ENCODE results near the gene RABEP2.
"Not testable (repeated sequence)": the region's sequence is repeated elsewhere in the genome, so short reads cannot be mapped to it uniquely, and the experiment has no call there.

Gene RABEP2

DNA sequence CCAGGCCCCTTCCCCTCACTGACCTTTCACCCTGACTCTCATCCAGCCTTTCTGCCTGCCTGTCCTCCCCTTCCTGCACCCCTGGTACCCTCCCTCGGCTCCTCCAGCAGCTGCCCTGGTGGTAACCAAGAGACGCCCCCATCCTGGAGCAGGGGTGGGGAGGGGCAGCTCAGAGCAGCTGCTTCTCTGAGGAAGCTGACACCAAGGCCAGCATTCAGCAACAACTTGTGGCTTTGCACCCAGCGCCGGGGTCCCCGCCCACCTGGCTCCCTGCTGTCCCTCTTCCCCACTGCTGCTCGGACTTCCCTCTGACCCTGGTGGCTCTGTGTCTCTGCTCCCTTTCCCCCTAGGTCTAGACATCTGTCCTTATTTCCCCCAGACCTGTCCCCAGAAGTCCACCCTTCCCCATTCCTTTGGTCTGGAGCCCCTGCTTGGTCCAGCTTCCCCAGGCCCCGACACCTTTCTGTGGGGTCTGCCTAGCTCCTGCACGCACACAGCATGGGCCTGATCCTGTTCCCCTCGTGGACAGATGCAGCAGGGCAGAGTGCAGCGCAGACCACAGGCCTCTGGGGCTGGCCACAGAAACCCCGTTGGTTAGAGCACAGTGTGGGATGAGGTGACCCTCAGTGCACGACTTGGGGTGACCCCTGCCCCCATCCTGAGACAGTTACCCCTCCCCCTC, 47.9 kb downstream of the RABEP2 start:
- no peak for DNase-seq

DNA sequence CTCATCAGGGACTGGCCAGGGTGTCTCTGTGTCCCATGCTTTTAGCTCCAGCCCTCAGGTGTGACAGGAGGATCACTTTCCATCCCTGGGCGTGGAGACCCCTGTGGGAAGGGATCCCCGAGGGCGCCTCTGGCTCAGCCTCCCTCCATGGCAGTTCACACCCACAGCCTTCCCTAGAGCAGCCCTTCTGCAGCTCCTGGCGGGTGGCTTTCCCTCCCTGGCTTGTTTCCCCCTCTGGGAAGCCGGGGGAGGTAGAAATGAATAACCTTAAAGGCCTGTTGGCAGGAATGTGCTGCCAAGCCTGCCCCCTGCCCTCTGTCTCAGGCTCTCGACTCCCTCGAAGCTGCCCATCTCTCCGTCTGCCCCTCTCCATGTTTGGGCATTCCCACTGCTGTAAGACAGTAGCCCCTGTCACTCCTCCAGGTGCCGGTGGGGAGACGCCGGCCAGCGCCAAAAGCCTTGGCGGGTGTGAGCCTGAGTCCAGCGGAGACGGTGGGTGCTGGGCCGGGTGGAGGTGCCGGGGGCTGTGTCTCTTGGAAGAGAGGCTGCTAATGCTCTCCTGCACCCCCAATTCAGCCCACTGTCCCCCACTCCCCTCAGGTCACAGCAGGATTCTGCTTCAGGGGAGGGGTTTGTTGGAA, 48.9 kb downstream of the RABEP2 start:
- DNase-seq = no peak

DNA sequence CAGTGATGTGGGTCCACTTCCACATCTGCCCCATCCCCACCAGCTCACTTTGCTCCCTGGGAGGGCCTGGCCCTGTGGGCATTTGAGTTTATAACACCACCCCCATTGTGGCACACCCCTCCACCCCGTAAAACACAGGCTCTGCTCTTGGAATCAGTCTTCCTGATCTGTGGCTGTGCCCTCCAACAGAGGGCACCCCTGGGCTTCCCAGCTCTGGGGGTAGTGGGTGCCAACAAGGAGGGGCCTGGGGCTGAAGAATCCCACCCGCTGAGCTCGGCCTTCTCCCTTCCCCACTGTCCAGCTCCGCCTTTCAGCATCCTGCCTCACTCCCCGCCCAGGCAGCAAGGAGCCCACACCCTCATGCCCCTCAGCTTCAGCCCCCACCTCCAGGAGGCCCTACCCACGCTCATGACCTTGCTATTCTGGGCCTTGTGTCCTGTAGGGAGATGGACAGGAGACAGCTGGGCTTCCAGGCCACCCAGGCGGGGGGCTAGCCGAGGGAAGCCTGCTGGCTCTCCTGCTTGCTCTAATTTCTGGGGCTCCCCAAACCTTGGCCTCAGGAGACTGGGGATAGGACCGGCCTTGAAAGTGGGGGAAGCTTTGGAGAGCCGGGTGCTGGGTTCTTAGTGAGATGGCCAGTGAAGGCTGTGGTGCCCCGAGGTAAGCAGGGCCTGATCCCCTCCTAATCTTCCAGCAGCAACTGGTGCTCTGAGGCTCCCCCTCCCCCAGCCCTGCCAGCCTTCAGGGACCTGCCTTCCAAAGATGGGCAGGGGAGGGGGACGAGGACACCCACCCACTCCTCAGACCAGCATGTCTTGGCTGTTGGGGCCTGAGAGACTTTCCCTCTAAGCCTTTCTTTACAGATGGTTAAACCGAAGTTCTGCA, 49.7 kb downstream of the RABEP2 start:
- no peak for DNase-seq

DNA sequence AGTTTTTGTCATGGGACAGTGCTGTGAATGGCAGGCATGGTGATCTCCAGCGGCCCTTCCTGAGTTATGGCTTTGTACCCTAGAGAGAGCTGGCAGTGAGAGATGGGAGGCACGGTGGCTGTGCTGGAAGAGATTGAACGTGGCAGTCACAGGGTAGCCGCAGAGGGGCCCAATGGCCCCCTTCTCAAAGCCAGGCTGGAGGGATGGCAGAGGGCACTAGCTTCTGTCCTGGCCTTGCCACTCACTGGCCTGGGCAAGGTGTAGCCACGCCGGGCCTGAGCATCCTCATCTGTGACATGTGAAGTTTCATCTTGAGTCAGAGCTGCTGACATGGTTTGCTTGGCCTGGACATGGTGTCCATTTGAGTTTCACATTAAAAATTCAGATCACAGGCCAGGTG, 50.6 kb downstream of the RABEP2 start:
- DNase-seq = no peak

DNA sequence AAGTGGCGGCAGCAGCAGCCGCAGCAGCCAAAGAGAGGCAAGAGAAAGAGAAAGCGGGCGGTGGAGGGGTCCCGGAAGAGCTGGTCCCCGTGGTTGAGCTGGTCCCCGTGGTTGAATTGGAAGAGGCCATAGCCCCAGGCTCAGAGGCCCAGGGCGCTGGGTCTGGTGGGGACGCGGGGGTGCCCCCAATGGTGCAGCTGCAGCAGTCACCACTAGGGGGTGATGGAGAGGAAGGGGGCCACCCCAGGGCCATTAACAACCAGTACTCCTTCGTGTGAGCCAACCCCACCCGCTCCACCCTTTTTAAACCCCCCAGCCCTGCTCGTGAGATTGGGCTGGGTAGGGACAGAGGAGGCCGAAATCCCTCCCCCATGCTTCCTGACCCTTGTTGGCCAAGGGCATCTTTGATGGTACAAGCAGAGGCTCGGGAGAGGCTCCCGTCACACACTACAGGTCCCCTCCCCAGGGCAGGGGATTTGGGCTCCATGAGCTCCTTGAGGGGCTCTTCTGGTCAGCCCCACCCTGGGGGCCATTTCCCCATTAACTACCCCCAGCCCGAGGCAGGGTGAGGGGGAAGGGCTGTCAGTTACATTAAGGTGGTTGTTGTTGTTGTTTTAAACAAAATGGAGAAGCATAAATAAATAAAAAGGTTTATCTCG, 51.4 kb downstream of the RABEP2 start:
- DNase-seq = peak; percentile 60 to 63

DNA sequence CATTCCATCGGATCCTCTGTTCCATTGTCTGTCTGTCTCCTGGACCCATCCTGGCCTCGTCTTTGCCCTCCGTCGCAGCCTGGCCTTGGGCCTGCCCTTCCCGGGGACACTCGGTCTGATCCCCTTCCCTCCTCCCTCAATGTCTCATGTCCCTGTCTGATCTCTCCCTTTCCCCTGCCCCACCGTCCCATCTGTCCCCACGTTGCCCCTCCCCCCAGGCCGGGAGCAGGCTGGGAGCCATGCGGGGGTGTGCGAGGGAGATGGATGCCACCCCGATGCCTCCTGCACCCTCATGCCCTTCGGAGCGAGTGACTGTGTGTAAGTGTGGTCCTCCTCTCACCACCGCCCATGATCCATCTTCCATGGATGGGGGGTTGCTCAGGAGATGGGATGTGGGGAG, 52.1 kb downstream of the RABEP2 start:
- DNase-seq = no peak

DNA sequence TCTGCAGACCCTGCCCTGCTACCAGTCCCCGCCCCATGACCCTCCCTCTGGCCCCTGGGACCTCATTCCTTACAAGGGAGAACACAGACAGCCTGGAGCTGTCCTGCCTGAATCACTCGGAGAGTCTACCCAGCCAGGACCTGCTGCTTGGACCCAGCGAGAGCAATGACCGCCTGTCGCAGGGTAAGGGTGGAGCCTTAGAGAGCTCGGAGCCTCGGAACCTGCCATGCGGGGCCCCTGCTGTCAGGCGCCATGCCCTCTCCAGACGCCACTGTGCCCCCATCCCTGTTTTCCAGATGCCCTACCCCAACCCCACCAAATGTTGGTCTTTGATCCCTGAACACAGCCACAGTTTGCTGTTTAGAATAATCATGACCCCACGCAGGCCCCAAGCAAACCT, 55.8 kb downstream of the RABEP2 start:
- no peak for DNase-seq

DNA sequence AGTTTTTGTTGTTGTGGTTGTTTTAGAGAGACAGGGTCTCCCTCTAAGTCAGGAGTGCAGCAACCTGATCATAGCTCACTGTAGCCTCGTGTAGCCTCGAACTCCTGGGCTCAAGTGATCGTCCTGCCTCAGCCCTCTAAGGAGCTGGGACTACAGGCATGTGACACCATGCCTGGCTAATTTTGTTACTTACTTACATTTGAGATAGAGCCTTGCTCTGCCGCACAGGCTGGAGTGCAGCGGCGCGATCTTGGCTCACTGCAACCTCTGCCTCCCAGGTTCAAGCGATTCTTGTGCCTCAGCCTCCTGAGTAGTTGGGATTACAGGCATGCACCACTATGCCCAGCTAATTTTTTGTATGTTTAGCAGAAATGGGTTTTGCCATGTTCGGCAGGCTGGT, 57.4 kb downstream of the RABEP2 start:
- not testable (repeated sequence) for DNase-seq

DNA sequence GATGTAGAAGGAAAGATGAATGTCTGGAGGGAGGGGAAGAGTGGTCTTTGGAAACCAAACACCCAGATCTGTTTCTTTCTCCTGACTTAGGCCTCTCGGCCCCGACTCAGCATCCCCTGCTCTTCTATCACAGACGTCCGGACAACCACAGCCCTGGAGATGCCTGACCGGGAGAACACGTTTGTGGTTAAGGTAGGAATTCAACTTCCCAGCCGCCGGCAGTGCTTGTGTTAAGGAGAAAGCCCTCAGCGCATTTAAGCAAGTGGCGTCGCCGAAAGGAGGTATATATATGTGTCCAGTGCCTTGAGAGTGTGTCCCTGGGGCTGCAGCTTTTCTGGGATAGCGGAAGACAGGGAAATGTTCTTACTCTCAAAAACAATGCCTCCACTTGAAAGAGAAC, 57.8 kb downstream of the RABEP2 start:
- DNase-seq = no peak

DNA sequence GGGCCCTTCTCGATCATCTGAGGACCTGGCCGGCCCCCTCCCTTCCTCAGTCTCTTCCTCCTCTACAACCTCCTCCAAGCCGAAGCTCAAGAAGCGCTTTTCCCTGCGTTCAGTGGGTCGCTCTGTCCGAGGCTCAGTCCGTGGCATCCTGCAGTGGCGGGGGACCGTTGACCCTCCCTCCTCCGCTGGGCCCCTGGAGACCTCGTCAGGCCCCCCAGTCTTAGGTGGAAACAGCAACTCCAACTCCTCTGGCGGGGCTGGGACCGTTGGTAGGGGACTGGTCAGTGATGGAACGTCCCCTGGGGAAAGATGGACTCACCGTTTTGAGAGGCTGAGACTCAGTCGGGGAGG, 58.6 kb downstream of the RABEP2 start:
- DNase-seq = no peak

DNA sequence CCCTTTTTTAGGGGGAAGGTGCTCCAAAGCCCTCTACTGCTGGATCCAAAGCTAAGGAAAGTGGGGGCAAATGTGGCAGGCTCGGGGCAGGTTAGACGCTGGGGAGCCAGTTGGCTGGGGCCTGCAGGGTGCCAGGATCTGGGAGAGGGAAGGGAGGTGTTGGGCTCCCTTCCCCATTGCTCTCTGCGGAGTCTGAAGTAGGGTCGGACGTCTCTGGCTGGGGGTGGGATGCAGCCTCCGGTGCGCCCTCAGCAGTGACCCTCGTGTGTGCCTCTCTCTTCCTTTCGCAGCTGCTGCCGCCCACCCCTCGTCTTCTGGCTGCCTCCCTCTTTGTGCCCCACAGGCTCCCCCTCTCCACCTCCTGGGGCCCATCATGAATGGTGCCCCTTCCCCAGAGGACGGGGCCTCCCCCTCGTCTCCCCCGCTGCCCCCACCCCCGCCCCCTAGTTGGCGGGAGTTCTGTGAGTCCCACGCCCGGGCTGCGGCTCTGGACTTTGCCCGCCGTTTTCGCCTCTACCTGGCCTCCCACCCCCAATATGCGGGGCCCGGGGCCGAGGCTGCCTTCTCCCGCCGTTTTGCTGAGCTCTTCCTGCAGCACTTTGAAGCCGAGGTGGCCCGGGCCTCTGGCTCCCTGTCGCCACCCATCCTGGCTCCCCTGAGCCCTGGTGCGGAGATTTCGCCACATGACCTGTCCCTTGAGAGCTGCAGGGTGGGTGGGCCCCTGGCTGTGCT, 59.1 kb downstream of the RABEP2 start:
- no peak for DNase-seq

DNA sequence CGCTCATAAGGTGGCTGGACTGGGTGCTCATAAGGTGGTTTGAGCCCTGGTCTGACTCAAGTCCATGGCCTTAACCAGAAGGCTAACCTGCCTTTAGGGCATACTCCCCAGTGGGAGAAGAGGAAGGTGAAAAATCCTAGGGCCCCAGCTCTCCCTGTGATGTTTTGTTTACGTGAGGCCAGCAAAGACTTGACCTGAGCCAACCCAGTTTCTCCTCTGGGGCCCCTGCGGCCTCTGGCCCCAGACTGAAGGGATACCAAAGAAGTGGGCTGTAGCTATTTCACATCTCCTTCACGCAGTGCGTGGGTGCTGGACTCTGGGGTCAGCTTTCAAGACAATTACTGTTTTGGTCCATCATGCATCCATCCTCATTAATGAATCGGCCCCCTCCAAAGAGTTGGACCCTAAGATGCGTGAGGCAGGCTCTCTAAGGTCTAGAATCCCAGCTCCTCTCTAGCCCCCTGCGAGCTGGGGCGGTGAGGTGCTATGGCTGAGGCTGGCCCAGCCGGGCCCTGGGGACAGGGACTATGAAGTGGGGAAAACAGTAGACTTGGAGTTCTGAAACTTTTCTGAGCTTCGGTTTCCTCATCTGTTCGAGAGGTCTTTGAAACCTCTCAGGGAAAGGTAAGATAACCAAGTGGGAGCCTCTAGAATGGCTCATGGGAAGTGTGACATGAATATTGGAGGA, 59.9 kb downstream of the RABEP2 start:
- DNase-seq = no peak

DNA sequence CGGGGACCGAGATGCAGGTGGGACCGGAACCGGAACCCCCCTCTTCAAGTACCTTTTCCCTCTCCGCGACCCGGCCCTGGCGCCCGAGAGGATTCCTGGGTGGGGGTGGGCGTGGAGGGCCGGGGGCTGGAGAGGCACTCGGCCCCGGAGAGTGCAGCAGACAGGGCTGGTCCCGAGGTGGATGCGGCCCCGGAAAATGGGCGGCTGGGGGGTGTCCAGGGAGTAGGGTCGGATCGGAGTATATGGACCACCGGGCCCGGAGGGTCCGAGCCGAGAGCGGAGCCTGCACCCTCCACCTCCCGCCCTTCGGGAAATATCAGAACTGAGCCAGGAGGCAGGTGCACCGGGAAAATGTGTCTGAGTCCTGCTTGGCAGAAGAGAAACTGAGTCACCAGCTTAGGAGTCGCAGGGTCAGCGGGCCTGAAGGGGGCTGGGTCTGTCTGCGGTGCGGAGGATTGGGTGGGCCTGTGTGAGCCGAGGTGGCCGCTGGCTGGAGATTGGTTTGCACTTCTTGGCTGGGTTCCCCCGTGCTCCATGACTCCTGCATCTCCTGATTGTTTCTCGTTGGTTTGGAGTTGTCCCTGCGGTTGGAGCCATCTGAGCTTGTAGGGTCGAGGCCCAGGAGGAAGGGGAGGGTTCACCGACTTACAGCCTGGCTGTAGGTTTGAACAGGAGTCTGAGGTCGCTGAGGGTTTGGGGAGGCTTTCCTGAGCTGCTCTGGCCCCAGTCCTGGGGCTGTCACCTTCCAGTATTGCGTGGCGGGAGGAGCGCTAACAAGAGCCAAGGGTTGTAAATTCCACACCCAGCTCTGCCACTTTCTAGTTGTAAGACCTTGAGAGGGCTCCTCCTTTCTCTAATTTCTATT, 60.9 kb downstream of the RABEP2 start:
- no peak for DNase-seq

DNA sequence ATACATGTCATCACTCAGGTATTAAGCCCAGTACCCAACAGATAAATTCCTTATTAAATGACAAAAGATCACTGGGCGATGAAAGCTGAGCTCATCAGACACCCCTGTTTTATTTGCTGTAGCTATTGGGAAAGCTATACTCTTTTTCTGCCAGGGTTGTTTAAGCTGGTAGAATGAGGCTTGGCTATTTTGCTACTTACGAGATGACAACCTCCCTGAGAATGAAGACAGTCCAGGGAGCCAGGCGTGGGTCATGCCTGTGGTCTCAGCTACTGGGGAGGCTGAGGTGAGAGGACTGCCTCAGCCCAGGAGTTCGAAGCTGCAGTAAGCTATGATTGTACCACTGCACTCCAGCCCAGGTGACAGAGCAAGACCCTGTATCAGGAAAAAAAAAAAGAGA, 65.7 kb downstream of the RABEP2 start:
- no peak for DNase-seq

DNA sequence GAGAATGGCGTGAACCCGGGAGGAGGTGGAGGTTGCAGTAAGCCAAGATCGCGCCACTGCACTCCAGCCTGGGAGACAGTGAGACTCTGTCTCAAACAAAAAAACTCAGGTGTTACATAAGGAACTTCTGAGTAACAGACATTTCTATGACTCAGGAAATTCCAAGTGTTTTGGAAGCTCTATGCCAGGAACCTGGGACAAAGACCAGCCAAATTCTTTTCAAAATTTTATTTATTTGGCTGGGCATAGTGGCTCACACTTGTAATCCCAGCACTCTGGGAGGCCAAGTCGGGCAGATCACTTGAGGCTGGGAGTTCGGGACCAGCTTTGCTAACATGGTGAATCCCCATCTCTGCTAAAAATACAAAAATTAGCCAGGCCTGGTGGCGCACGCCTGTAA, 66.6 kb downstream of the RABEP2 start:
- DNase-seq = no peak
